22Rv1 (cell line): ENCODE data around the gene SLC27A1.

Experiments used
- CTCF ChIP-seq: fragments of 450-650 bp; IDR thresholded peaks from 2 replicates; pipeline ENCODE4 v1.5.1; 2017; ENCODE audit warnings: mild to moderate bottlenecking
- ZFX ChIP-seq: fragments of 450-650 bp; IDR thresholded peaks from 2 replicates; pipeline ENCODE4 v1.6.1; 2017; ENCODE audit warnings: antibody characterized with exemption, borderline replicate concordance

GRCh38 chr19:17491287-17491686 is 21.0 kb downstream of the SLC27A1 start:
- no peak for TF ChIP-seq CTCF
- TF ChIP-seq ZFX = no peak
